Dendritic cell treated with granulocyte-macrophage colony-stimulating factor and Interleukin-4, amounts not matched to agents 40 ng/mL and 50 ng/mL, for 4 days (primary cell): Measurements from ENCODE around the gene AKAIN1.

Source experiments
- H3K27ac Mint-ChIP-seq: one replicate; pipeline ENCODE4 v1.8.0; 2022; ENCODE audit warnings: mild to moderate bottlenecking, mixed read lengths
- H3K27me3 Mint-ChIP-seq: one replicate; pipeline ENCODE4 v1.8.0; 2022; ENCODE audit warnings: mild to moderate bottlenecking, mixed read lengths
- H3K36me3 Mint-ChIP-seq: one replicate; pipeline ENCODE4 v1.8.0; 2022; ENCODE audit warnings: low read depth, mixed read lengths
- H3K4me1 Mint-ChIP-seq: one replicate; pipeline ENCODE4 v1.8.0; 2022; ENCODE audit warnings: low read depth, mixed read lengths
- H3K4me3 Mint-ChIP-seq: one replicate; pipeline ENCODE4 v1.8.0; 2022; ENCODE audit warnings: mild to moderate bottlenecking, moderate library complexity, mixed read lengths
- H3K9me3 Mint-ChIP-seq: one replicate; pipeline ENCODE4 v1.8.0; 2022; ENCODE audit warnings: mixed read lengths
- intact Hi-C: fragments of 100-400 bp; cut with micrococcal nuclease; formaldehyde crosslinking; loops from one replicate; pipeline ENCODE4 v1.15.0; 2022

Gene AKAIN1

DNA sequence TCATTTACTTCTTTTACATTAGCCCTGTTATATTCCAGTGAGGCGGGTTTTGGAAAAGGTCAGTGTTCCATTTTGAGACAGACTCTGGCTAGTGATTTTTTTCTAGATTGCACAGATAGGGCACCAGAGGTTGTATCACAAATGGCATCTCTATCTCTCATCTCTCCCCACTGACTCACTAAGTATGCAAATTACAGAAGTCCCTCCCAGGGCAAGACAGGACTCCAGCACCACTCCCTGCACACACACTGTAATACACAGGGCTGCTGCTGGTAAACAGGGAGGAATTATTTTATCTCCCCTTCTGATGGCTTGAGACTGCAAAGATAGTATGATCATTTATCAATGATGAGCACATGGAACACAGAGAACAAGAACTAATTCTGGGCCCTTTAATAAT is 46.2 kb downstream of the AKAIN1 start:
- no peaks in the 10 kb centered on the region for H3K36me3 Mint-ChIP-seq
- no peaks in the 10 kb centered on the region for H3K27me3 Mint-ChIP-seq
- no peak overlapping the region for H3K27ac Mint-ChIP-seq
- no peak overlapping the region for H3K4me3 Mint-ChIP-seq
- intact Hi-C loops = no loop called here
- H3K9me3 Mint-ChIP-seq = no peaks in the 10 kb centered on the region
- no peaks in the 10 kb centered on the region for H3K4me1 Mint-ChIP-seq

DNA sequence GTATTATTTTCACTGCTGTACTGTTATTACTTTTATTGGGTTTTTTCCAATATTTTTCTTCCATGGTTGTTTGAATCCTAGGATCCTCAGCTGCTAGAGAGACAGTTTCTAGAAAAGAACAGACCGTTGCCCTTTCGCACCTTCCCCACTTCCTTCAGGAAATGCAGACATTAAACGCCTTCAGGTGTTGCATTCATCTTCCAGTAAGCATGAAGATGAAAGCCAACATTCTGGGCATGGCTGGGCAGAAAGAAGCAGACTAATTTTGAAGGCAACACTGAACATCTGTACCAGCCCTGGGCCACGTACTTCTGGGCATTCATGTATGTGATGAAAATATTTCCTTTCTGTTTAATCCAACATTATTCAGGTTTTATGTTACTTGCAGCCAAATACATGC is 51.0 kb downstream of the AKAIN1 start:
- intact Hi-C loops = no loop called here
- Mint-ChIP-seq H3K27ac (no peak overlapping the region), H3K9me3 (no peaks in the 10 kb centered on the region), H3K4me3 (no peak overlapping the region), H3K4me1 (no peaks in the 10 kb centered on the region), H3K36me3 (no peaks in the 10 kb centered on the region), H3K27me3 (no peaks in the 10 kb centered on the region)

DNA sequence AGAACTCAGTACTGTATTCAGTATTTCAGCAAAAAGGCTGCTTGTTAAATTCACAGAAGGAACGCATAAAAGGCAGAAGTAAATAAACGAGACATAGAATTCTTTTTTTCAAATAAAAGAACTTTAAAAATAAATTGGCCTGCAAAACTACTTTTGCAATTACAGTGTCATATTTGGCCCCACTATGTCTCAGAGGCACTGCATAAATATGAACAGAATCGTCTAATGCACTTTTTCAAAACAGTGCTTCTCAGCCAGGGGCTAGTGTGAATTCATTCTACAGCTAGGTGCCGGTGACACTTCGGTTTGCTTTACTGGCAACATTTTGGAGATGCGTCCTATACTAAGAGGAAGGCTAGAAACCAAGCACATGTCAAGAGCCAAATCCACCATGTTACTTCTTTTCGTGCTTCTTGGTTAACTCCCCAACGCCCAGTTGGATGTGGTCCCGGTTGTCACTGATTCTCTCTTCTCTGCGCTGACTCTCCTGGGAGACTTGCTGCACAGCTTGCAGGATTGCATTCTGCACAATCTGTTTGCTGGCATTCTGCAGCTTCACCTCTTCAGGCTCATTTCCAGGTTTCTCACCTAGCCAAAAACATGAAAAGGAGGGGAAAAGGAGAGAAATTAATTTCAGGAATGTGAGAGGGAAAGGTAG is 51.8 kb downstream of the AKAIN1 start:
- intact Hi-C loops = no loop called here
- Mint-ChIP-seq H3K36me3 (no peaks in the 10 kb centered on the region), H3K27ac (no peak overlapping the region)

DNA sequence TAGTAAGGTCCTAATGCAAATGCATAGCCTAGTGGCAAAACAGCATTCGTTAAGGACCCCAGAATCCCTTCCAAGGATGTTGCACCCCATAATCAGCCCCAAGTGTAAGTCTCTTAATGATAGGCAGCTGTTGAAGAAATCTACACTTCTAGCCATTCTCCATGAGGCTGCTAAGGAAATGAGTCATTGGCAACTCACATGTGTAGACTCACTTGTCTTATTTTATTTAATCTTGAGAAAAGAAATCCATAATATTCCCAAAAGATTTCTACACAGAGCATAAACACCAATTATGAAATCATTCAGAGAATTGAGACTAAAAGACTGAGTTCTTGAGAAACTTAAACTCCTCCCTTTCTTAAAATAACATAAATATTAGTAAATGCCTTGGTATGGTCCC is 52.4 kb downstream of the AKAIN1 start:
- Mint-ChIP-seq H3K4me1 (no peaks in the 10 kb centered on the region), H3K27ac (no peak overlapping the region), H3K36me3 (no peaks in the 10 kb centered on the region), H3K27me3 (no peaks in the 10 kb centered on the region), H3K4me3 (no peak overlapping the region), H3K9me3 (no peaks in the 10 kb centered on the region)
- intact Hi-C loops = no loop called here

More for the DNA sequence above, 51.8 kb downstream of the AKAIN1 start:
- H3K27me3 Mint-ChIP-seq = no peaks in the 10 kb centered on the region
- no peaks in the 10 kb centered on the region for H3K4me1 Mint-ChIP-seq
- H3K9me3 Mint-ChIP-seq = no peaks in the 10 kb centered on the region
- no peak overlapping the region for H3K4me3 Mint-ChIP-seq

DNA sequence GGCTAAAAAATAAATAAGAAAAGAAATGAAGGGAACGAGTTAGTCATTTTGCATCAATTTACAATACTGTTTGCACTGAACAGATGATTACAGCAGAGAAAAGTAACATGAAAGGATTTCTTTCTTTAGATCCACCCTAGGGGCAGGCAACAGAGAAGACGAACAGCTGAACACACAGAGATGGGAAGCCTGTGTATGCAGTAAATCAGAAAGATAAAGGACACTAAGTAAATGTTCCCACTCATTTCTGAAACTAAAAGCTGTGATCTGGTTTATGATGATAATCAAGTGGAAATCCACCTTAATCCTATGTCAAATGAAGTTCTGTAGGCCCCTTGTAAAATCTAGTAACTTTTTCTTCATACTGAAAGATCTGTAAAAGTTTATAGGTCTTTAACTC is 54.2 kb downstream of the AKAIN1 start:
- H3K4me3 Mint-ChIP-seq = no peak overlapping the region
- intact Hi-C loops = no loop called here
- no peaks in the 10 kb centered on the region for H3K36me3 Mint-ChIP-seq
- no peaks in the 10 kb centered on the region for H3K9me3 Mint-ChIP-seq
- H3K27me3 Mint-ChIP-seq = no peaks in the 10 kb centered on the region
- no peaks in the 10 kb centered on the region for H3K4me1 Mint-ChIP-seq
- H3K27ac Mint-ChIP-seq = no peak overlapping the region

DNA sequence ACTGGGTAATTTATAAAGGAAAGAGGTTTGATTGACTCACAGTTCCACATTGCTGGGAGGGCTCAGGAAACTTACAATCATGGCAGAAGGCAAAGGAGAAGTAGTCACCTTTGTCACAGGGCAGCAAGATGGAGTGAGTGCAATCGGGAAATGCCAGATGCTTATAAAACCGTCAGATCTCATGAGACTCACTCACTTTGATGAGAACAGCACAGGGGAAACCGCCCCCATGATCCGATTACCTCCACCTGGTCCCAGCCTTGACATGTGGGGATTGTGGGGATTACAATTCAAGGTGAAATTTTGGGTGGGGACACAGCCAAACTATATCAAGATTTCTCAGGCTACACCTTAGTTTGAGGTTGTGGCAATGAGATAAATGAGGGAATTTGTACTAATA is 54.9 kb downstream of the AKAIN1 start:
- Mint-ChIP-seq H3K4me3 (no peak overlapping the region), H3K36me3 (no peaks in the 10 kb centered on the region), H3K27me3 (no peaks in the 10 kb centered on the region), H3K27ac (no peak overlapping the region), H3K4me1 (no peaks in the 10 kb centered on the region), H3K9me3 (no peaks in the 10 kb centered on the region)
- intact Hi-C loops = no loop called here

DNA sequence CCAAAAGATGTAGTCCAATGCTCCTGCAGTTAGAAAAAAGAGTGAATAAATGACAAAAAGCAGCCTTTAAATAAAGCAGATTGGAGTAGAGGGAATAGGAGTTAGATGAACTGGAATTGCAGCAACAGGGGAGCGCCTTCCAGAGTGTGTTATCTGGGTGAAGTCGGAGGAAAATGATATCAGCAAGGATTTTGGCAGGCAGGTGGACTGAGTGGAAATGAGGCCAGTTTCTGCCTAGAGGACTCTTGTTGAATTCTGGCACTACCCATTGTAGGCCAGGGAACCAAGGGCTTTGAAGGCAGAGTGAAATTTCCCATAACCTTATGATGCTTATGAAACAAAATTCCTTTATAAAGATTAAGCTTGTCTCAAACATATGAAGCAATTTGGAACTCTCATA is 59.8 kb downstream of the AKAIN1 start:
- no peaks in the 10 kb centered on the region for H3K27me3 Mint-ChIP-seq
- H3K4me1 Mint-ChIP-seq = no peaks in the 10 kb centered on the region
- no peak overlapping the region for H3K4me3 Mint-ChIP-seq
- H3K27ac Mint-ChIP-seq = no peak overlapping the region
- H3K36me3 Mint-ChIP-seq = no peaks in the 10 kb centered on the region
- intact Hi-C loops = no loop called here
- peaks cover 8% of the 10 kb centered on the region for H3K9me3 Mint-ChIP-seq

DNA sequence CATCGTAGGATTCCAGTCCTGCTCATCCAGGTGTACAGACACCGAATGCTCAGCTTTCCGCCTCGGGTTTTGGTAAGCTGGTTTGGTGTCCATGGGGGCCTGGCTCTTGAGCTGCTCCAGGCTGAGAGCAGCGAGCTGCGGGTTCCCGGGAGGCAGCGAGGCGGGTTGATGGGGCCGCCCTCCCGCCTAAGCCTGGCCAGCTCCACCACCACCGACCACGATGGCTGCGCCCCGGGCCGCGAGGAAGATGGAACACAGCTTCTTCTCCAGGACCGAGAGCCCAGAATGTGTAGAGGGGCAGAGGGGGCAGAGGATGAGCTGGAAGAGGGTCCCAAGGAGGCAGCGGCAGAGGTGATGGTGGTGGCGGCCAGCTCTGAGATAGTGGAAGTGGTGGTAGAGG is 64.1 kb downstream of the AKAIN1 start:
- no peak overlapping the region for H3K4me3 Mint-ChIP-seq
- intact Hi-C loops = no loop called here
- no peaks in the 10 kb centered on the region for H3K4me1 Mint-ChIP-seq
- no peaks in the 10 kb centered on the region for H3K27me3 Mint-ChIP-seq
- H3K36me3 Mint-ChIP-seq = no peaks in the 10 kb centered on the region
- no peak overlapping the region for H3K27ac Mint-ChIP-seq
- peaks cover 8% of the 10 kb centered on the region for H3K9me3 Mint-ChIP-seq

DNA sequence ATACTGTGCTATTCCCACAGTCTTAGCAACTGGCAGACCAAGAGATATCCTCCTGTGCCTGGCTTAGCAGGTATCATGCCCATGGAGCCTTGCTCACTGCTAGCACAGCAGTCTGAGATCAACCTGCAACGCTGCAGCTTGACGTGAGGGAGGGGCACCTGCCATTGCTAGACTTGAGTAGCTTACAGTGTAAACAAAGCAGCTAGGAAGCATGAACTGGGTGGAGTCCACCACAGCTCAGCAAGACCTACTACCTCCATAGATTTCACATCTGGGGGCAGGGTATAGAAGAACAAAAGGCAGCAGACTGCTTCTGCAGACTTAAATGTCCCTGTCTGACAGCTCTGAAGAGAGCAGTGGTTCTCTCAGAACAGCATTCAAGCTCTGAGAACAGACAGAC is 74.8 kb downstream of the AKAIN1 start:
- Mint-ChIP-seq H3K36me3 (no peaks in the 10 kb centered on the region), H3K27ac (no peak overlapping the region), H3K4me3 (no peak overlapping the region), H3K9me3 (peaks cover 72% of the 10 kb centered on the region), H3K27me3 (no peaks in the 10 kb centered on the region), H3K4me1 (no peaks in the 10 kb centered on the region)
- intact Hi-C loops = no loop called here

DNA sequence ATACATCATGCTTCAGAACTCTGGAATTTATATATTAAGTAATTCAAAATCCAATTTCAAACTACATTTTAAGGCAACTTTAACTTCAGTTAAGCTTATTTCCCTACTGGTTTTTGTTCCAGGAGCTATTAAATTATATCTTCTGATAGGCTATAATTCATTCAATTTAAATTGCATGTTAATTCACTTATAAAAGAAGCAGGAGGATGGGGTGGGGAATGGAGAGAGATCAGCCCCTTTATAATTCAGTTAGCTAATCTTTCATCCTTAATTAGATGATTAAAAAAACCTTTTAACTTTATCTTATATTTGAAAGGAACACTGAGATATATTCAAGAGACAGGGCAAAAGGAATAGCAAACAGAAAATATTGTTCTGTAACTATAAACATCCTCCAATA is 86.8 kb downstream of the AKAIN1 start:
- intact Hi-C loops = no loop called here
- no peaks in the 10 kb centered on the region for H3K36me3 Mint-ChIP-seq
- no peak overlapping the region for H3K4me3 Mint-ChIP-seq

DNA sequence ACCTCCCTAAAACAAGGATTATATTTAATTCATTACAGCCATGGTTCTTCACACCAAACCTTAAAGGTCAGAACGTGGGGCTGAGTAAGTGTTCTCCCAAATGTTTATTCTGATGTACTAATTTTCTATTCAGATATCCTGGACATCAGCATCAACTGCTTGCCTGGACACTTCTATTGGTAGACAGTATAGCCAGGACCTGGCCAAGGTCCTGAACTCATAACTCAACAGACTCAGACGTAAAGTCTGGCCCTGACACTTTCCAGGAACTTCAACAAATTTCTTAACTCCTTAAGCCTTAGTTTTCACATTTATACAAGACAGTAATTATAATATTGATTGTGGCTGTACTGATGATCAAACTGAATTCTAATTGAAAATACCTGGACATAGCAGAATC is 89.1 kb downstream of the AKAIN1 start:
- Mint-ChIP-seq H3K27ac (no peak overlapping the region), H3K4me3 (no peak overlapping the region), H3K4me1 (no peaks in the 10 kb centered on the region), H3K36me3 (no peaks in the 10 kb centered on the region), H3K27me3 (no peaks in the 10 kb centered on the region), H3K9me3 (no peaks in the 10 kb centered on the region)
- intact Hi-C loops = no loop called here

More for the DNA sequence above, 86.8 kb downstream of the AKAIN1 start:
- no peak overlapping the region for H3K27ac Mint-ChIP-seq
- H3K27me3 Mint-ChIP-seq = no peaks in the 10 kb centered on the region
- no peaks in the 10 kb centered on the region for H3K4me1 Mint-ChIP-seq
- no peaks in the 10 kb centered on the region for H3K9me3 Mint-ChIP-seq

DNA sequence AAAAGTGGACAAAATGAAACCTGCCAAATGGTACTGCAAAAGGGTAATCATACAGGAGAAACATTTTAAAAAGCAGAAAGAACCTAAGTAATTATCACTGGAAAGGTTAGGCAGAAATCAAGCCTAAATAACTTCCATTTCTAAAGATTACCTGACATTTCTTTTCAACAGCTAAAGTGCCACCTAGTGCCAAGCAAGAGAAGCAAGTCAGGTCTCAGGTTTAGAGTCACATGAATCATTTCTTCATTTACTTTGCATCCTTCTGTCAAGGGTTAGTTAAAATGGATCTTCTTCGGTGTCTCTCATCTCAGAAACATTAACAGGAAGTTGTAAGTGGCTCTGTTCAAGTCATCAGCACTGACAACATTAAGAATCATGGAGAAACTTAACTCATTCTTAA is 90.3 kb downstream of the AKAIN1 start:
- intact Hi-C loops = no loop called here
- Mint-ChIP-seq H3K36me3 (no peaks in the 10 kb centered on the region), H3K4me1 (no peaks in the 10 kb centered on the region), H3K9me3 (no peaks in the 10 kb centered on the region), H3K4me3 (no peak overlapping the region), H3K27me3 (no peaks in the 10 kb centered on the region), H3K27ac (no peak overlapping the region)

DNA sequence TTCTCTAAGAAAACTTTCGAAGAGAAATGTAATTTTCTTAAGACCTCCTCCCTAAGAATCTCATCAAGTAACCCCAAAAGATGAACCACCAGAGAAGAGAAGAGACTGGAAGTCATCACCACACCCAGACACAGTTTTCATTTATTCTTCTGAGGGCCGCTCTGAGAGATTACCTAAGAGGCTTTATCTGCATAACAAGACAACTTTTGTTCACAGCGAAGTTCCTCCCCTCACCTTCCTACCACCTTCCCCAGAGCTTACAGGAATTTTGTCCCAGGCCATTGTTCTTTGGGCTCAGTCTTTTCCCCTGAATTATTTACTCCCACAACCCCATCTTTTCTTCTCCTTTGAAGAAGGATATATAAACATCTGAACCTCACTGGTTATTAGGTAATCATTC is 92.8 kb downstream of the AKAIN1 start:
- no peaks in the 10 kb centered on the region for H3K36me3 Mint-ChIP-seq
- no peak overlapping the region for H3K27ac Mint-ChIP-seq
- H3K4me1 Mint-ChIP-seq = no peaks in the 10 kb centered on the region
- no peak overlapping the region for H3K4me3 Mint-ChIP-seq
- intact Hi-C loops = no loop called here
- no peaks in the 10 kb centered on the region for H3K9me3 Mint-ChIP-seq
- H3K27me3 Mint-ChIP-seq = no peaks in the 10 kb centered on the region

DNA sequence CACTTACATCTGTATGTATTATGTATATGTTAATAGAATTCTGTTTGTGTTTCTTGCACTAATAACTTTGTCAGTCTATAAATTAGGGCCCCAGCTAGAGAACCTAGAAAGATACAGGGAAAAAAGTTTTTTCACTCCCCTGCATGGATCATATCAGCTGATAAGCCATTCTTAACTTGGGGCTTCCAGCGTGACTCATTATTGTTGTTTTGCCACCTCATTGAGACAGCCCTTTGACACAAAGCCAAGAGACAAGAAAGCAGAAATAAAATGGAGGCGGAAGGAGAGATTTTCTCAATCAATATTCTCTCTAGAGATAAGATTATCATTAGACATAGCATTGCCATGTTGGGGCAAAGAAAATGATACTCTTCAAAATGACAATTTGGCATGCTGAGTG is 93.4 kb downstream of the AKAIN1 start:
- intact Hi-C loops = no loop called here
- H3K27me3 Mint-ChIP-seq = no peaks in the 10 kb centered on the region
- no peak overlapping the region for H3K27ac Mint-ChIP-seq
- H3K4me3 Mint-ChIP-seq = no peak overlapping the region
- no peaks in the 10 kb centered on the region for H3K36me3 Mint-ChIP-seq
- no peaks in the 10 kb centered on the region for H3K4me1 Mint-ChIP-seq
- no peaks in the 10 kb centered on the region for H3K9me3 Mint-ChIP-seq

DNA sequence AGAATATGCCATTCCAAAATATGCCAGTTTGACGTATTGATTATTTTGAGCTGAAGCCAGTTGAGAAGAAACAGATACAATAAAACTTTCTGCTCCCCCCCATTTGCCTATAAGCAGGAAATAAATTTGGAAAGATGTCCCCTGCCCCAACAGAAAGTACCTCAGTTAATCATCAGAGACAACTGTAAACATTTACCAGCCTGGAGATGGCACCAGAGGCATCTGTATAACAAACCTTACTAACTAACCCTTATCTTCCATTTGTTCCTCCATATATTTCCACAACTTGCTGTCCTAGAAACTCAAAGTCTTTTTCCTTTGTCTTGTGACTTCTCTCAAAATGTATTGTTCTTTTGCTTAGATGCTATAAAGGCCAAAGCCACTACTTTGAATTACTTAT is 93.8 kb downstream of the AKAIN1 start:
- H3K4me3 Mint-ChIP-seq = no peak overlapping the region
- intact Hi-C loops = no loop called here
- H3K36me3 Mint-ChIP-seq = no peaks in the 10 kb centered on the region
- no peaks in the 10 kb centered on the region for H3K9me3 Mint-ChIP-seq
- no peak overlapping the region for H3K27ac Mint-ChIP-seq
- no peaks in the 10 kb centered on the region for H3K4me1 Mint-ChIP-seq
- no peaks in the 10 kb centered on the region for H3K27me3 Mint-ChIP-seq
